IMR-90 (cell line): Measurements from ENCODE around the gene SLC29A2. TPM values are rescaled to one million over a fixed set of nuclear protein-coding genes. Genes with fewer than 3 reads are reported as not detected.

Experiments used
- ATAC-seq: fragments of 200-7000 bp; cut with Tn5 transposase; 2 replicates; pipeline ENCODE4 v1.9.1; 2020; ENCODE audit warnings: low read depth, mild to moderate bottlenecking, moderate library complexity
- BruUV-seq: library from RNA; stranded (reverse); fragments of 400-500 nt; replicated peaks from 2 replicates; lab custom pipeline; 2021; lab: Mats Ljungman, UMichigan
- CTCF ChIA-PET: fragments of 300-600 bp; formaldehyde crosslinking; extraction: SDS; loops from one replicate; lab custom pipeline; 2021; ENCODE audit warnings: antibody characterized with exemption; lab: Yijun Ruan, JAX
- POLR2A ChIA-PET: fragments of 300-600 bp; sonication (Branson Sonifier 250); formaldehyde crosslinking; loops from one replicate; lab custom pipeline; 2022; ENCODE audit warnings: antibody characterized with exemption; ENCODE audit not compliant: unreplicated experiment; lab: Charles Lee
- DNase-seq: peaks from one replicate; pipeline ENCODE4 v3.0.0; 2013
- H2AFZ ChIP-seq: replicated peaks from 2 replicates; pipeline ENCODE3; 2013; ENCODE audit warnings: low read length, mild to moderate bottlenecking; ENCODE audit not compliant: poor library complexity
- H2AK5ac ChIP-seq: 2 replicates; pipeline ENCODE4 v1.6.1; 2013; ENCODE audit warnings: low read depth, low read length, inconsistent platforms
- H2AK9ac ChIP-seq: replicated peaks from 2 replicates; pipeline ENCODE3; 2013; ENCODE audit warnings: mild to moderate bottlenecking, low read depth, low read length, moderate library complexity; ENCODE audit not compliant: poor library complexity
- H2BK120ac ChIP-seq: 2 replicates; pipeline ENCODE4 v1.6.1; 2013; ENCODE audit warnings: low read depth, low read length, inconsistent platforms
- H2BK15ac ChIP-seq: 3 replicates; pipeline ENCODE4 v1.6.1; 2013; ENCODE audit warnings: low read depth, low read length, inconsistent platforms
- H2BK20ac ChIP-seq: 2 replicates; pipeline ENCODE4 v1.6.1; 2013; ENCODE audit warnings: low read depth, mild to moderate bottlenecking, inconsistent platforms, low read length, moderate library complexity
- H2BK5ac ChIP-seq: 2 replicates; pipeline ENCODE4 v1.6.1; 2013; ENCODE audit warnings: mild to moderate bottlenecking, low read depth, low read length, inconsistent platforms; ENCODE audit not compliant: poor library complexity, severe bottlenecking
- H3K14ac ChIP-seq: replicated peaks from 2 replicates; pipeline ENCODE4 v1.6.1; 2013; ENCODE audit warnings: low read depth, low read length, inconsistent platforms
- H3K18ac ChIP-seq: 2 replicates; pipeline ENCODE4 v1.6.1; 2013; ENCODE audit warnings: low read depth, low read length, control low read depth
- H3K23ac ChIP-seq: 2 replicates; pipeline ENCODE4 v1.6.1; 2013; ENCODE audit warnings: low read depth, low read length, inconsistent platforms
- H3K27ac ChIP-seq: 2 replicates; pipeline ENCODE4 v1.5.1; 2013; ENCODE audit warnings: mild to moderate bottlenecking, control low read depth, low read length; ENCODE audit not compliant: insufficient read depth
- H3K27me3 ChIP-seq: 2 replicates; pipeline ENCODE4 v1.6.1; 2013; ENCODE audit warnings: low read length; ENCODE audit not compliant: control insufficient read depth, insufficient read depth
- H3K36me3 ChIP-seq: 2 replicates; pipeline ENCODE4 v1.6.1; 2013; ENCODE audit warnings: low read length, mixed read lengths; ENCODE audit not compliant: control insufficient read depth, insufficient read depth
- H3K4ac ChIP-seq: 2 replicates; pipeline ENCODE4 v1.6.1; 2013; ENCODE audit warnings: low read depth, low read length, inconsistent platforms
- H3K4me1 ChIP-seq: 2 replicates; pipeline ENCODE4 v1.6.1; 2013; ENCODE audit warnings: low read length, mixed read lengths; ENCODE audit not compliant: control insufficient read depth, insufficient read depth
- H3K4me2 ChIP-seq: 2 replicates; pipeline ENCODE4 v1.6.1; 2013; ENCODE audit warnings: low read depth, mild to moderate bottlenecking, control low read depth, low read length, moderate library complexity
- H3K4me3 ChIP-seq: 2 replicates; pipeline ENCODE4 v1.5.1; 2013; ENCODE audit warnings: low read depth, mild to moderate bottlenecking, control low read depth, low read length, moderate library complexity; ENCODE audit not compliant: insufficient read depth
- H3K56ac ChIP-seq: 2 replicates; pipeline ENCODE4 v1.6.1; 2013; ENCODE audit warnings: low read length, inconsistent platforms; ENCODE audit not compliant: insufficient read depth; ENCODE audit errors: extremely low read depth
- H3K79me1 ChIP-seq, 2 experiments: 2 replicates each; pipeline ENCODE4 v1.6.1; 2013; ENCODE audit warnings: low read length in 2 of 2, inconsistent platforms in 1 of 2, low read depth in 1 of 2
- H3K9ac ChIP-seq: 2 replicates; pipeline ENCODE4 v1.6.1; 2013; ENCODE audit warnings: low read depth, low read length, control low read depth
- H3K9me1 ChIP-seq: 2 replicates; pipeline ENCODE4 v1.6.1; 2013; ENCODE audit warnings: low read length, inconsistent platforms; ENCODE audit not compliant: insufficient read depth
- H3K9me3 ChIP-seq: 2 replicates; pipeline ENCODE4 v1.6.1; 2013; ENCODE audit warnings: low read length; ENCODE audit not compliant: control insufficient read depth, insufficient read depth
- H4K20me1 ChIP-seq: 2 replicates; pipeline ENCODE4 v1.6.1; 2013; ENCODE audit warnings: low read length, inconsistent platforms; ENCODE audit not compliant: insufficient read depth
- H4K5ac ChIP-seq: 2 replicates; pipeline ENCODE4 v1.6.1; 2013; ENCODE audit warnings: mild to moderate bottlenecking, low read depth, low read length, control low read depth
- H4K8ac ChIP-seq, 2 experiments: 2 replicates each; pipeline ENCODE4 v1.6.1; 2013; ENCODE audit warnings: low read depth in 2 of 2, low read length in 2 of 2, control low read depth in 1 of 2, inconsistent platforms in 1 of 2
- H4K91ac ChIP-seq: 2 replicates; pipeline ENCODE4 v1.6.1; 2013; ENCODE audit warnings: low read depth, low read length, inconsistent platforms; ENCODE audit not compliant: insufficient read depth
- BHLHE40 ChIP-seq: fragments of 150-350 bp; IDR thresholded peaks from 2 replicates; pipeline ENCODE4 v1.6.1; 2016; ENCODE audit warnings: mild to moderate bottlenecking, low read depth, low read length
- CEBPB ChIP-seq: IDR thresholded peaks from 2 replicates; pipeline ENCODE4 v1.6.1; 2012; ENCODE audit warnings: low read depth, low read length, improper control_type of control experiment
- CHD1 ChIP-seq: IDR thresholded peaks from 2 replicates; pipeline ENCODE4 v1.6.1; 2012; ENCODE audit warnings: low read depth, low read length, improper control_type of control experiment
- CTCF ChIP-seq: conservative IDR thresholded peaks from 2 replicates; pipeline ENCODE4 v1.5.1; 2012; ENCODE audit warnings: mild to moderate bottlenecking, low read depth, low read length, improper control_type of control experiment
- FOS ChIP-seq: fragments of 150-350 bp; IDR thresholded peaks from 2 replicates; pipeline ENCODE4 v1.6.1; 2016; ENCODE audit warnings: low read depth, low read length
- MAFK ChIP-seq: IDR thresholded peaks from 2 replicates; pipeline ENCODE4 v1.6.1; 2012; ENCODE audit warnings: low read depth, low read length, improper control_type of control experiment
- MAZ ChIP-seq: IDR thresholded peaks from 2 replicates; pipeline ENCODE4 v1.6.1; 2012; ENCODE audit warnings: low read depth, mild to moderate bottlenecking, low read length, improper control_type of control experiment, moderate library complexity, borderline replicate concordance
- MXI1 ChIP-seq: IDR thresholded peaks from 2 replicates; pipeline ENCODE4 v1.6.1; 2012; ENCODE audit warnings: low read depth, mild to moderate bottlenecking, low read length, moderate library complexity, borderline replicate concordance
- NFE2L2 ChIP-seq: fragments of 150-350 bp; IDR thresholded peaks from 2 replicates; pipeline ENCODE4 v1.6.1; 2016; ENCODE audit warnings: low read depth, mild to moderate bottlenecking, low read length
- POLR2A ChIP-seq: IDR thresholded peaks from 2 replicates; pipeline ENCODE4 v1.6.1; 2012; ENCODE audit warnings: mild to moderate bottlenecking, low read depth, low read length
- RAD21 ChIP-seq: IDR thresholded peaks from 2 replicates; pipeline ENCODE4 v1.6.1; 2012; ENCODE audit warnings: low read length, improper control_type of control experiment
- RCOR1 ChIP-seq: IDR thresholded peaks from 2 replicates; pipeline ENCODE4 v1.6.1; 2012; ENCODE audit warnings: mild to moderate bottlenecking, low read length, improper control_type of control experiment; ENCODE audit not compliant: insufficient replicate concordance
- RFX5 ChIP-seq: IDR thresholded peaks from 2 replicates; pipeline ENCODE4 v1.8.0; 2012; ENCODE audit warnings: low read depth, mild to moderate bottlenecking, low read length, moderate library complexity
- SMC3 ChIP-seq: fragments of 150-350 bp; IDR thresholded peaks from 2 replicates; pipeline ENCODE4 v1.6.1; 2016; ENCODE audit warnings: low read depth, mild to moderate bottlenecking, antibody characterized with exemption, low read length, moderate library complexity
- USF2 ChIP-seq: fragments of 150-350 bp; IDR thresholded peaks from 2 replicates; pipeline ENCODE4 v1.6.1; 2017; ENCODE audit warnings: mild to moderate bottlenecking, antibody characterized with exemption, low read length, low read depth
- WGBS, 2 experiments: methylation state at CpG; one replicate each; pipeline versions ENCODE4 v1.1.5 to v1.1.7; 2013; ENCODE audit warnings: missing lambda C conversion rate in 2 of 2; ENCODE audit not compliant: insufficient read length in 1 of 2; ENCODE audit errors: extremely low coverage in 2 of 2; 5-methylcytosine and 5-hydroxymethylcytosine counted together
- dilution Hi-C: fragments of 300-500 bp; cut with HindIII; formaldehyde crosslinking; loops from one replicate; pipeline ENCODE4 v1.14.3; 2018; ENCODE audit warnings: low sequenced_read_pairs; ENCODE audit not compliant: unreplicated experiment
- in situ Hi-C: fragments of 300-500 bp; cut with MboI; formaldehyde crosslinking; loops from 3 replicates; pipeline ENCODE4 v1.14.3; 2019; ENCODE audit warnings: low sequenced_read_pairs, inconsistent platforms, mixed read lengths
- intact Hi-C: fragments of 100-400 bp; cut with micrococcal nuclease; formaldehyde crosslinking; loops from 2 replicates; pipeline ENCODE4 v1.10.0; 2022
- polyA plus RNA-seq, 3 experiments: library from polyadenylated mRNA; depleted of rRNA; stranded (reverse); fragments of >200 nt; gene quantifications; 2 replicates each; pipeline ENCODE4 v1.2.3, GENCODE V29; 2012; ENCODE audit warnings: low replicate concordance in 1 of 3
- total RNA-seq: library from RNA; depleted of rRNA; stranded (reverse); fragments of >200 nt; gene quantifications from 2 replicates; pipeline ENCODE4 v1.2.3, GENCODE V29; 2012

Gene SLC29A2
- total and polyA plus RNA-seq, 2 of the 4 experiments (the other 2 are of a cell fraction) = under 0.01 to 1.2 TPM

GRCh38 chr11:66325263-66325671 lies 46.3 kb downstream of the SLC29A2 start:
- BruUV-seq = no TSS peak
- peak overlapping the region; percentile 96 for H2AFZ ChIP-seq
- H3K18ac ChIP-seq = peak overlapping the region; percentile 52
- ATAC-seq = no peak
- no peak overlapping the region; the same call in 1 of the 2 replicates for H3K4me2 ChIP-seq
- H3K27me3 ChIP-seq = no peaks in the 10 kb centered on the region
- peak overlapping the region; percentile 100 for H3K4ac ChIP-seq
- 0 out of 2 replicates have a peak overlapping the region, but pooled peaks have one; percentile 29 for H3K56ac ChIP-seq
- peak overlapping the region; percentile 97 for H2AK9ac ChIP-seq
- DNase-seq = no peak
- H3K23ac ChIP-seq = peak overlapping the region; percentile 74
- intact Hi-C loops = no loop called here
- H3K14ac ChIP-seq = peak overlapping the region; percentile 92
- no peak overlapping the region for H3K9ac ChIP-seq
- TF ChIP-seq POLR2A = no peak
- no peak for TF ChIP-seq BHLHE40
- TF ChIP-seq MXI1 = no peak
- TF ChIP-seq FOS = no peak
- no peak for TF ChIP-seq MAFK
- TF ChIP-seq SMC3 = no peak
- TF ChIP-seq MAZ = no peak
- no peak for TF ChIP-seq RFX5
- no peak for TF ChIP-seq RCOR1
- no peak for TF ChIP-seq CEBPB
- TF ChIP-seq CHD1 = no peak
- no peak for TF ChIP-seq RAD21
- no peak for TF ChIP-seq CTCF
- TF ChIP-seq USF2 = no peak
- TF ChIP-seq NFE2L2 = no peak
- H2BK20ac ChIP-seq = peak overlapping the region; percentile 81
- peak overlapping the region; percentile 88 for H4K5ac ChIP-seq
- H2BK15ac ChIP-seq = peak overlapping the region; percentile 99; the same call in 2 of the 3 replicates
- H4K8ac ChIP-seq = peak overlapping the region; percentile 81 to 95
- ChIA-PET POLR2A (no interaction called here), CTCF (no interaction called here)
- H3K4me3 ChIP-seq = no peak overlapping the region
- WGBS, 2 experiments = 94% methylated on average over 5 of the region's 8 CpGs; no CpG with 5 or more reads in 1 of the 2 experiments
- peak overlapping the region; percentile 100 for H2BK5ac ChIP-seq
- dilution Hi-C loops = no loop called here
- no peaks in the 10 kb centered on the region for H3K9me3 ChIP-seq
- peaks cover 43% of the 10 kb centered on the region for H3K4me1 ChIP-seq
- H4K20me1 ChIP-seq = no peaks in the 10 kb centered on the region
- peaks cover 29% of the 10 kb centered on the region for H3K9me1 ChIP-seq
- peak overlapping the region; percentile 100 for H4K91ac ChIP-seq
- H2BK120ac ChIP-seq = peak overlapping the region; percentile 97
- in situ Hi-C loops = no loop called here
- peak overlapping the region; percentile 79 for H3K27ac ChIP-seq
- H2AK5ac ChIP-seq = peak overlapping the region; percentile 100
- H3K79me1 ChIP-seq = peaks cover 0 to 38% of the 10 kb centered on the region in 2 experiments; a peak in 3 of 4 replicates
- H3K36me3 ChIP-seq = no peaks in the 10 kb centered on the region
